ENCODE measurements around the gene LRMDA. TPM values are rescaled to one million over a fixed set of nuclear protein-coding genes. Genes with fewer than 3 reads are reported as not detected.

LRMDA gene
- total RNA-seq, 1 donor from 2014 or later, result 0.96 TPM

- DNase-seq (ENCODE audit: low spot score in 2 of 2), result no peak
- Histone ChIP-seq H3K36me3 (no peaks in the 10 kb centered on the region), H3K27me3 (no peaks in the 10 kb centered on the region), H3K4me1 (no peaks in the 10 kb centered on the region), H3K4me3 (no peak overlapping the region), H3K27ac (no peak overlapping the region), H3K9me3 (no peaks in the 10 kb centered on the region)
- intact Hi-C loops (cut with DNase I), result no loop called here
- no peak for TF ChIP-seq CTCF (IDR thresholded peaks at IDR 0.05)
These were observed 957.0 kb downstream of the LRMDA start for GRCh38 chr10:76388321-76389023.

GRCh38 chr10:76393875-76394706 is 962.7 kb downstream of the LRMDA start:
- intact Hi-C loops (cut with DNase I), result loop anchor here (10.0 kb wide), 1 partner anchor 989 kb away; the partner anchor contains the start of gene ZNF503
- Histone ChIP-seq H3K9me3 (no peaks in the 10 kb centered on the region), H3K27ac (peak overlapping the region; percentile 91 to 92), H3K4me1 (peaks cover 17 to 30% of the 10 kb centered on the region in 2 donors), H3K36me3 (no peaks in the 10 kb centered on the region), H3K27me3 (no peaks in the 10 kb centered on the region), H3K4me3 (no peak overlapping the region)
- DNase-seq (ENCODE audit: low spot score in 2 of 2), result no peak
- no peak for TF ChIP-seq CTCF (IDR thresholded peaks at IDR 0.05)

GRCh38 chr10:76394707-76395042 is 963.3 kb downstream of the LRMDA start:
- intact Hi-C loops (cut with DNase I), result loop anchor here (5.0 to 10.0 kb wide), 4 partner anchors 62 to 990 kb away; partner anchors contain the start of gene ZNF503
- H3K4me1 ChIP-seq, result peaks cover 17 to 36% of the 10 kb centered on the region in 2 donors
- TF ChIP-seq CTCF (IDR thresholded peaks at IDR 0.05), result no peak

GRCh38 chr10:76395251-76395650 is 963.8 kb downstream of the LRMDA start:
- H3K27me3 ChIP-seq, result no peaks in the 10 kb centered on the region
- peaks cover 17 to 41% of the 10 kb centered on the region in 2 donors for H3K4me1 ChIP-seq
- H3K9me3 ChIP-seq, result no peaks in the 10 kb centered on the region
- DNase-seq (ENCODE audit: low spot score in 2 of 2), result no peak
- no peaks in the 10 kb centered on the region for H3K36me3 ChIP-seq
- no peak overlapping the region for H3K4me3 ChIP-seq
- H3K27ac ChIP-seq, result peak overlapping the region; percentile 91 to 92
- TF ChIP-seq CTCF (IDR thresholded peaks at IDR 0.05), result no peak
- intact Hi-C loops (cut with DNase I), result loop anchor here (5.0 to 10.0 kb wide), 4 partner anchors 63 to 990 kb away; partner anchors contain the start of gene ZNF503

More at GRCh38 chr10:76394707-76395042, 963.3 kb downstream of the LRMDA start:
- H3K9me3 ChIP-seq, result no peaks in the 10 kb centered on the region
- H3K36me3 ChIP-seq, result no peaks in the 10 kb centered on the region
- DNase-seq (ENCODE audit: low spot score in 2 of 2), result no peak
- H3K4me3 ChIP-seq, result no peak overlapping the region
- no peaks in the 10 kb centered on the region for H3K27me3 ChIP-seq
- H3K27ac ChIP-seq, result peak overlapping the region; percentile 91 to 92

- TF ChIP-seq CTCF (IDR thresholded peaks at IDR 0.05), result no peak
- Histone ChIP-seq H3K36me3 (no peaks in the 10 kb centered on the region), H3K9me3 (no peaks in the 10 kb centered on the region), H3K27ac (peak overlapping the region; percentile 91 to 92), H3K27me3 (no peaks in the 10 kb centered on the region), H3K4me1 (peaks cover 17 to 44% of the 10 kb centered on the region in 2 donors), H3K4me3 (no peak overlapping the region)
- intact Hi-C loops (cut with DNase I), result loop anchor here (2.0 to 10.0 kb wide), 5 partner anchors 33 to 991 kb away; partner anchors contain the start of gene ZNF503
- no peak for DNase-seq (ENCODE audit: low spot score in 2 of 2)
These were observed 964.7 kb downstream of the LRMDA start for GRCh38 chr10:76396134-76396533.

Data from ascending aorta (tissue), 2 donors.